ENCODE data around the gene TMEM117.

Gene TMEM117

GRCh38 chr12:44225149-44225510 is 389.2 kb downstream of the TMEM117 start:
- DNase-seq (ENCODE audit: low read depth): no peak
- H3K4me3 ChIP-seq (ENCODE audit: low read depth, low read length): no peak overlapping the region
- TF ChIP-seq, protein P1, sequence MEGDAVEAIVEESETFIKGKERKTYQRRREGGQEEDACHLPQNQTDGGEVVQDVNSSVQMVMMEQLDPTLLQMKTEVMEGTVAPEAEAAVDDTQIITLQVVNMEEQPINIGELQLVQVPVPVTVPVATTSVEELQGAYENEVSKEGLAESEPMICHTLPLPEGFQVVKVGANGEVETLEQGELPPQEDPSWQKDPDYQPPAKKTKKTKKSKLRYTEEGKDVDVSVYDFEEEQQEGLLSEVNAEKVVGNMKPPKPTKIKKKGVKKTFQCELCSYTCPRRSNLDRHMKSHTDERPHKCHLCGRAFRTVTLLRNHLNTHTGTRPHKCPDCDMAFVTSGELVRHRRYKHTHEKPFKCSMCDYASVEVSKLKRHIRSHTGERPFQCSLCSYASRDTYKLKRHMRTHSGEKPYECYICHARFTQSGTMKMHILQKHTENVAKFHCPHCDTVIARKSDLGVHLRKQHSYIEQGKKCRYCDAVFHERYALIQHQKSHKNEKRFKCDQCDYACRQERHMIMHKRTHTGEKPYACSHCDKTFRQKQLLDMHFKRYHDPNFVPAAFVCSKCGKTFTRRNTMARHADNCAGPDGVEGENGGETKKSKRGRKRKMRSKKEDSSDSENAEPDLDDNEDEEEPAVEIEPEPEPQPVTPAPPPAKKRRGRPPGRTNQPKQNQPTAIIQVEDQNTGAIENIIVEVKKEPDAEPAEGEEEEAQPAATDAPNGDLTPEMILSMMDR (conservative IDR thresholded peaks at IDR 0.05; ENCODE audit: low read depth, low read length): no peak

- TF ChIP-seq, protein P1 (conservative IDR thresholded peaks at IDR 0.05; ENCODE audit: low read depth, low read length): no peak
- DNase-seq (ENCODE audit: low read depth): peak; percentile 0
- no peak overlapping the region for H3K4me3 ChIP-seq (ENCODE audit: low read depth, low read length)
Observed at GRCh38 chr12:44227616-44228015, 391.7 kb downstream of the TMEM117 start.

DNA sequence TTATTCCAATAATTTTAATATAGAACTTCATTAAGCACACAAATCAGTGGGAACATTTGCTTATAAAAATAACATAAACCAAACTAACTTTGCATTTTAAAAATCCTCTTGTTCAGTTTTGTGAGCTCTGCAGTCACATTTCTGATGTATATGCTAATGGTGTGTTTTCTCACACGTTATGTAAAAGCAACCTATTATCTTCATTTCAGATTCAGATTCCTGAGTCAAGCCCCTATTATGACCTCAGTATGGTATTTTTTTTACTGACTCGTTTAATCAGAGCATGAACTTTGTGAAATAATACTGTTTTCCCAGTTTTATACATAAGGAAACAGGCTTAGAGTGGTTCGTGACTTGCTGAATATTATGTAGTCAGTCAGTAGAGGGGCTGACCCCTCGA is 394.0 kb downstream of the TMEM117 start:
- TF ChIP-seq, protein P1 (conservative IDR thresholded peaks at IDR 0.05; ENCODE audit: low read depth, low read length): no peak
- DNase-seq (ENCODE audit: low read depth): no peak
- no peak overlapping the region for H3K4me3 ChIP-seq (ENCODE audit: low read depth, low read length)

GRCh38 chr12:44235674-44236073 is 399.8 kb downstream of the TMEM117 start:
- no peak for DNase-seq (ENCODE audit: low read depth)
- TF ChIP-seq, protein P1 (conservative IDR thresholded peaks at IDR 0.05; ENCODE audit: low read depth, low read length): no peak
- no peak overlapping the region for H3K4me3 ChIP-seq (ENCODE audit: low read depth, low read length)

DNA sequence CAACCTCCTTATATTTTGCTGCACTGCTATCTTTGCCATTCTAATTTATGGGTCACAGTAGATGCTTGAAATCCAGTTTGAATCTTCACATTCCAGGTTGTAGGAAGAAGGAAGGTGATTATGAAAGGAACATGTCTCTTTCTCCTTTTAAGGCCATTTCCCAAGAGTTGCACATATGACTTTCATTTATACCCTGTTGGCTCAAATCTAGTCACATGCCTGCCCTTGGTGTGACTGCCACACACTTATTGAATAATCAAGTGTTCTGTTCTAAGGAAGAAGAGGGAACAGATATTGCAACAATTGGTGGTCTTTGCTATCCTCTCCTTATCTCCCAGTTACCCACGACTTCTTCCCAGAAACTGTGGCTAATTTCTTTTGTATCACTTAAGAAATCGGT is 404.3 kb downstream of the TMEM117 start:
- H3K4me3 ChIP-seq (ENCODE audit: low read depth, low read length): no peak overlapping the region
- DNase-seq (ENCODE audit: low read depth): no peak
- TF ChIP-seq, protein P1 (conservative IDR thresholded peaks at IDR 0.05; ENCODE audit: low read depth, low read length): no peak

- DNase-seq (ENCODE audit: low read depth): no peak
- H3K4me3 ChIP-seq (ENCODE audit: low read depth, low read length): no peak overlapping the region
- TF ChIP-seq, protein P1 (conservative IDR thresholded peaks at IDR 0.05; ENCODE audit: low read depth, low read length): no peak
Observed at GRCh38 chr12:44245932-44246331, 410.1 kb downstream of the TMEM117 start.

GRCh38 chr12:44246482-44247105 is 410.7 kb downstream of the TMEM117 start:
- TF ChIP-seq, protein P1 (conservative IDR thresholded peaks at IDR 0.05; ENCODE audit: low read depth, low read length): no peak
- H3K4me3 ChIP-seq (ENCODE audit: low read depth, low read length): no peak overlapping the region
- DNase-seq (ENCODE audit: low read depth): no peak
